ENCODE measurements around the gene C3orf70.

DNA sequence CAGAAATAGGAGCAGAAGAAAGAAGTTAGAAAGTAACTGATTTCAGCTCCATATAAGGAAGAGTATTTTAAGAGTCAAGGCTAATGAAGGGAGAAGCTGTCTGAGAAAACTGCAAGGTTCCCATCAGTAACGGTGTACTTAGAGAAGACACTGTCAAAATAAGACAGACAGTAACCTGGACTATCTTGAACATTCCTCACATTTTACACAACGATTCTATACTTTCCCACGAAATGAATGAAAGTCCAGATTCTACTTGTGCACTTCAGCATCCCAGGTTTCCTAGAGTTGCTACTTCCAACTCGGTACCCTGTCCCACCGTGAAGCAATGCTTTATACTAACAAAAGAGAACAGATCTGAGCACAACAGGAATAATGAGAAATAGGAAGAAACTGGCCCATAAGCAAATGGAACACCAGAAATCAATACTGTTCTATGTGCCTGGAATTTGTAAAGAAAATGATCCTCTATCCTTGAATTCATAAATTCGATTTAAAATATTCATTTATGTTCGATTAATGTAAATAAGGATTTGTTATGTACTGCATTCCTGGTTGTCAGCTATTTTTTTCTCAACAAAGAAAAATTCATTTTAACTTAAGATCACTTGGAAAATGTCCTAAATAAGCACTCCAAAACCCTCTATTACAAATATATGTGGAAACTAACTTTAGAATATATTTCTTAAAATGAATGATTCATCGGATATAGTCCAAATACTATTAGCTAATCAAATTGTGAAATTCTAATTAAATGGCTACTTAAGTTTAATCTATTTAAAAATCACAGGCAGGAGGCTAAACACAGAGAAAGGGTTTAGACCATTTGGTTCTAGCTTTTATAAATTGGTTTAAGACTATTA, 1.5 kb downstream of the C3orf70 start:
- TF ChIP-seq, protein P1, sequence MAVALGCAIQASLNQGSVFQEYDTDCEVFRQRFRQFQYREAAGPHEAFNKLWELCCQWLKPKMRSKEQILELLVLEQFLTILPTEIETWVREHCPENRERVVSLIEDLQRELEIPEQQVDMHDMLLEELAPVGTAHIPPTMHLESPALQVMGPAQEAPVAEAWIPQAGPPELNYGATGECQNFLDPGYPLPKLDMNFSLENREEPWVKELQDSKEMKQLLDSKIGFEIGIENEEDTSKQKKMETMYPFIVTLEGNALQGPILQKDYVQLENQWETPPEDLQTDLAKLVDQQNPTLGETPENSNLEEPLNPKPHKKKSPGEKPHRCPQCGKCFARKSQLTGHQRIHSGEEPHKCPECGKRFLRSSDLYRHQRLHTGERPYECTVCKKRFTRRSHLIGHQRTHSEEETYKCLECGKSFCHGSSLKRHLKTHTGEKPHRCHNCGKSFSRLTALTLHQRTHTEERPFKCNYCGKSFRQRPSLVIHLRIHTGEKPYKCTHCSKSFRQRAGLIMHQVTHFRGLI (tag by site-specific recombination; IDR thresholded peaks at IDR 0.05): no peak
- TF ChIP-seq, protein P2, sequence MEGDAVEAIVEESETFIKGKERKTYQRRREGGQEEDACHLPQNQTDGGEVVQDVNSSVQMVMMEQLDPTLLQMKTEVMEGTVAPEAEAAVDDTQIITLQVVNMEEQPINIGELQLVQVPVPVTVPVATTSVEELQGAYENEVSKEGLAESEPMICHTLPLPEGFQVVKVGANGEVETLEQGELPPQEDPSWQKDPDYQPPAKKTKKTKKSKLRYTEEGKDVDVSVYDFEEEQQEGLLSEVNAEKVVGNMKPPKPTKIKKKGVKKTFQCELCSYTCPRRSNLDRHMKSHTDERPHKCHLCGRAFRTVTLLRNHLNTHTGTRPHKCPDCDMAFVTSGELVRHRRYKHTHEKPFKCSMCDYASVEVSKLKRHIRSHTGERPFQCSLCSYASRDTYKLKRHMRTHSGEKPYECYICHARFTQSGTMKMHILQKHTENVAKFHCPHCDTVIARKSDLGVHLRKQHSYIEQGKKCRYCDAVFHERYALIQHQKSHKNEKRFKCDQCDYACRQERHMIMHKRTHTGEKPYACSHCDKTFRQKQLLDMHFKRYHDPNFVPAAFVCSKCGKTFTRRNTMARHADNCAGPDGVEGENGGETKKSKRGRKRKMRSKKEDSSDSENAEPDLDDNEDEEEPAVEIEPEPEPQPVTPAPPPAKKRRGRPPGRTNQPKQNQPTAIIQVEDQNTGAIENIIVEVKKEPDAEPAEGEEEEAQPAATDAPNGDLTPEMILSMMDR (tag by site-specific recombination; IDR thresholded peaks at IDR 0.05): no peak
- TF ChIP-seq ZNF24 (tag by site-specific recombination; IDR thresholded peaks at IDR 0.05) (no peak), ZNF518A (tag by site-specific recombination; conservative IDR thresholded peaks at IDR 0.05; ENCODE audit: low read depth) (no peak), ZNF561 (tag by site-specific recombination; IDR thresholded peaks at IDR 0.05; ENCODE audit: borderline replicate concordance) (no peak), MEIS1 (CRISPR knock-in tag; IDR thresholded peaks at IDR 0.05; ENCODE audit: borderline replicate concordance) (no peak), PBX3 (CRISPR knock-in tag; IDR thresholded peaks at IDR 0.05) (no peak), ZNF785 (tag by site-specific recombination; IDR thresholded peaks at IDR 0.05) (no peak), ZNF510 (tag by site-specific recombination; IDR thresholded peaks at IDR 0.05; ENCODE audit: insufficient replicate concordance) (no peak)

Measured in HEK293 (cell line).